ENCODE measurements around the gene TIMM50.

Gene TIMM50

DNA sequence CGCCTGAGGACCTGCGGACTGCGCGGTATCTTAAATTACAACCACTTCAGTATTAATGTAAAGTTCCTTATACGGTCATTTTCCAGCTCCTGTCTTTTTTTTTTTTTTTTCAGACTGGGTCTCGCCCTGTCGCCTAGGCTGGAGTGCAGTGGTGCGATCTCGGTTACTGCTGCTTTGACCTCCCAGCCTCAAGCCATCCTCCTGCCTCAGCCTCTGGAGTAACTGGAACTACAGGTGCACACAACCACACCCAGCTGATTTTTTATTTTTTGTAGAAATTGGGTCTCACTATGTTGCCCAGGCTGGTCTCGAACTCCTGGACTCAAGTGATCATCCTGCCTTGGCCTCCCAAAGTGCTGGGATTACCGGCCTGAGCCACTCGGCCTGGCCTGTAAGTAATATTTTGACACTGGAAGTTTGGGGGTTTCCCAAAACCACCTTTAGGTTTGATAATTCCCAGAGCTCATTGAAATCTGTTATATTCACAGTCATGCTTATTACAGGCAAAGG lies 52.4 kb downstream of the TIMM50 start:
- no peak for DNase-seq (ENCODE audit: low read depth)

DNA sequence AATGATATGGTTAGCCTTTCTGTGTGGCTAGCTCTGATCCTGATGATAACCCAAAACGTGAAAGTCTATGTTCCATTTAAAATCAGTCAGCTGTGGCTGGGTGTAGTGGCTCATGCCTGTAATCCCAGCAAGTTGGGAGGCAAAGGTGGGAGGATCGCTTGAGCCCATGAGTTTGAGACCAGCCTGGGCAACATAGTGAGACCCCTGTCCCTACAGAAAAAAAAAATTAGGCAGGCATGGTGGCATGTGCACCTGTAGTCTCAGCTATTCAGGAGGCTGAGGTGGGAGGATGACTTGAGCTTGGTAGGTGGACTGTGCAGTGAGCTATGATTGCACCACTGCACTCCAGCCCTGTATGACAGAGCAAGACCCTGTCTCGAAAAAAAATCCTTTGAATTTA lies 53.2 kb downstream of the TIMM50 start:
- no peak for DNase-seq (ENCODE audit: low read depth)

DNA sequence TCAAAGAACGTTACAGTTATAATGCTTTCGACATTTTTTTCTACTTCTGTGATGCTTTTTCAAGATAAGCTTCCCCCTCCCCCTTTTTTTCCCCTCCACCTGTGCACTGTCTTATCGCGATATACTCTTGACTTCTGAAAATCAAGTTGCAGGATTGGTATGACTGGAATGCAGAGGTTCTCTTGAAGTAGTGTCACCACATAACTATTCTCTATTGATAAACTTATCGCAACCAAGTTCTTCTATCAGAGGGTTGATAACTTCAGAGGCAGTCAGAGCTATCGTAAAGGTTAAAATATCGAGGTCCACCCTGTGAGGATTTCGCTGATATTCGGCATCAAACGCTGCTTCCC lies 58.5 kb downstream of the TIMM50 start:
- DNase-seq (ENCODE audit: low read depth): no peak

DNA sequence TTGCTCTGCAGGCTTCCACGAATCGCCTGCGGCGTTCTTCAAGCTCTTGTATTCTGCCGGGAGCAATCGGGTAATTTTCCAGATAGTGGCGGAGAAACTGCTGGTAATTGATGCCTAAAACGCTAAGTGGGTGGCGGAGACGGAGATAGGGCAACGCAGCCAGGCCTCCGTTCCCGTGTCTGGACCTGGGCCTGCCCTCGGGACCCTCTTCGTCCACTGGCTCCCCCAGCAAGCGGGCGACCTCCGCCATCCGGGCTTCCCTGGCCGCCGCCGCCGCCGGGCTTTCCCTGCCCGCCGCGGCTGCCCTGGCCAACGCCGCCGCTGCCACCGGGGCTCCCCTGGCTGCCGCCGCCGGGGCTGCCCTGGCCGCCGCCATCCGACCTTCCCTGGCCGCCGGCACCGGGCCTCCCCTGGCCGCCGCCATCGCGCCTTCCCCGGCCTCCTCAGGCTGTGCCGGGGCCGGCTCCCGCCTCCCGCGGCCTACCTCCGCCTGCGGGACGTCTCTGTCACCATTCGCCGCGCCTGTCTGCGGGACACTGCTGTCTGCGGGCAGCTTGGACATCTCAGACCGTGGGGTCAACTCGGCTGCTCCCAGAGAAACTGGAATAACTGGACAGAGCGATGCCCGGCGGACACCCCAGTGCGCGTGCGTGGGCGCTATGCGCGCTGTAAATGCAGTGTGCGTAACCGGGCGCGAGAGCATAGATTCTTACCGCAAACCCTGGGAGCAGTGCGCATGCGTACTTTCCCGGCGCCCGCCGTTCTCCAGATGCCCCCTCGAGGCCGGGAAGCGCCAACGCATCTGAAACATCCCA lies 59.1 kb downstream of the TIMM50 start, which contains the start of gene EID2:
TSS of gene EID2 (minus strand) at position 644 of the 815 bp plus-strand sequence. CDS start at position 562, 82 bp downstream.
- peak; percentile 91 for DNase-seq (ENCODE audit: low read depth)

DNA sequence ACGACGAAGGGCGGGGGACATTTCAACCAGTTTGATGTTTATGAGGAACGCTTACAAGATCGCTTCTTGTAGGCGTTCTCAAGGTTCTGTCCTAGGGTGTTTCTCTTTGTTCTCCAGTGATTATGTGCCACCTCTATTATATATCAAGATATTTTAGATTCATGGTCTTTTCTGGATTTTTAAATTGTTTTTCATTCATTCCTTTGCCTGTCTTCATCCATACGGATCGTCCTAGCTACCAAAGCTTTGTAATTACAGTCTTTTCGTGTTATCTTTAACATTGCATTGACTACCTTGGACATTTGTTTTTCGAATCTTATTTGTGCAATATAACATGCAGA lies 59.7 kb downstream of the TIMM50 start:
- no peak for DNase-seq (ENCODE audit: low read depth)

Data from stimulated activated CD4-positive, alpha-beta T cell treated with anti-CD3 and anti-CD28 coated beads, Interleukin-2, amount 100 ng/mL, for 4 hours (primary cell).